WTC11 (cell line): ENCODE results near the gene MTERF4. TPM values are rescaled to one million over a fixed set of nuclear protein-coding genes. Genes with fewer than 3 reads are reported as not detected.

Source experiments
- ATAC-seq: fragments of 200-7000 bp; cut with Tn5 transposase; 2 replicates; pipeline ENCODE4 v1.10.0; 2021; ENCODE audit warnings: mild to moderate bottlenecking, moderate library complexity
- CTCF ChIA-PET: fragments of 300-600 bp; sonication (Branson Sonifier 250); formaldehyde crosslinking; loops from one replicate; lab custom pipeline; 2021; ENCODE audit warnings: antibody characterized with exemption; lab: Charles Lee
- POLR2A ChIA-PET: fragments of 350-600 bp; sonication (Branson Sonifier 250); formaldehyde crosslinking; loops from one replicate; lab custom pipeline; 2021; ENCODE audit warnings: antibody characterized with exemption; lab: Charles Lee
- DNase-seq: peaks from one replicate; pipeline ENCODE4 v3.0.0; 2021; ENCODE audit warnings: low spot score
- H3K27ac Mint-ChIP-seq: 2 replicates; pipeline ENCODE4 v1.8.0; 2021; ENCODE audit warnings: mixed read lengths
- H3K27me3 Mint-ChIP-seq: 2 replicates; pipeline ENCODE4 v1.8.0; 2021; ENCODE audit warnings: low read depth, mild to moderate bottlenecking, moderate library complexity, mixed read lengths
- H3K36me3 Mint-ChIP-seq: 2 replicates; pipeline ENCODE4 v1.8.0; 2021; ENCODE audit warnings: mixed read lengths
- H3K4me1 Mint-ChIP-seq: 2 replicates; pipeline ENCODE4 v1.8.0; 2022; ENCODE audit warnings: mixed read lengths
- H3K4me3 Mint-ChIP-seq: 2 replicates; pipeline ENCODE4 v1.8.0; 2021; ENCODE audit warnings: mild to moderate bottlenecking, moderate library complexity, mixed read lengths
- H3K9me3 Mint-ChIP-seq: 2 replicates; pipeline ENCODE4 v1.8.0; 2021; ENCODE audit warnings: mixed read lengths
- E2F5 ChIP-seq: sonication (generic); formaldehyde crosslinking; IDR thresholded peaks from 2 replicates; pipeline ENCODE4 v1.8.1; 2022; ENCODE audit warnings: mild to moderate bottlenecking, moderate library complexity, missing genetic modification reagents
- EMX1 ChIP-seq: fragments of 250-450 bp; sonication (Bioruptor Pico); IDR thresholded peaks from 2 replicates; pipeline ENCODE4 v1.8.0; 2021; ENCODE audit warnings: mild to moderate bottlenecking
- JUN ChIP-seq: sonication (generic); formaldehyde crosslinking; IDR thresholded peaks from 2 replicates; pipeline ENCODE4 v1.8.0; 2023; ENCODE audit warnings: mild to moderate bottlenecking, missing genetic modification reagents
- OVOL2 ChIP-seq: fragments of 250-450 bp; sonication (Bioruptor Pico); IDR thresholded peaks from 2 replicates; pipeline ENCODE4 v1.9.0; 2021; ENCODE audit warnings: mild to moderate bottlenecking, borderline replicate concordance
- RORB ChIP-seq: fragments of 250-450 bp; sonication (Bioruptor Pico); IDR thresholded peaks from 2 replicates; pipeline ENCODE4 v1.9.0; 2021; ENCODE audit warnings: mild to moderate bottlenecking
- SMAD3 ChIP-seq: sonication (generic); formaldehyde crosslinking; IDR thresholded peaks from 2 replicates; pipeline ENCODE4 v1.8.0; 2022; ENCODE audit warnings: missing genetic modification reagents, mild to moderate bottlenecking, borderline replicate concordance
- SP1 ChIP-seq: sonication (generic); formaldehyde crosslinking; conservative IDR thresholded peaks from 2 replicates; pipeline ENCODE4 v1.8.1; 2022; ENCODE audit warnings: missing genetic modification reagents
- ZBTB21 ChIP-seq: sonication (generic); formaldehyde crosslinking; IDR thresholded peaks from 2 replicates; pipeline ENCODE4 v1.8.1; 2023; ENCODE audit warnings: mild to moderate bottlenecking, missing genetic modification reagents, borderline replicate concordance
- ZSCAN18 ChIP-seq: fragments of 250-450 bp; sonication (Bioruptor Pico); IDR thresholded peaks from 2 replicates; pipeline ENCODE4 v2.1.2; 2022; ENCODE audit warnings: mild to moderate bottlenecking, moderate library complexity
- total RNA-seq: library from RNA; stranded (reverse); gene quantifications from 3 replicates; pipeline ENCODE4 v1.2.3, GENCODE V29; 2021
- TF ChIP-seq, protein P1 (sequence below): sonication (generic); formaldehyde crosslinking; conservative IDR thresholded peaks from 2 replicates; pipeline ENCODE4 v1.8.1; 2023; ENCODE audit warnings: mild to moderate bottlenecking, low read depth, missing genetic modification reagents, moderate library complexity
- TF ChIP-seq, protein P2 (sequence below): sonication (generic); formaldehyde crosslinking; IDR thresholded peaks from 2 replicates; pipeline ENCODE4 v1.8.1; 2022; ENCODE audit warnings: mild to moderate bottlenecking, missing genetic modification reagents, moderate library complexity, borderline replicate concordance
- TF ChIP-seq, protein P3 (sequence below): sonication (generic); formaldehyde crosslinking; IDR thresholded peaks from 2 replicates; pipeline ENCODE4 v1.8.0; 2022; ENCODE audit warnings: mild to moderate bottlenecking, missing genetic modification reagents
- TF ChIP-seq, protein P4 (sequence below): sonication (generic); formaldehyde crosslinking; IDR thresholded peaks from 2 replicates; pipeline ENCODE4 v1.8.0; 2022; ENCODE audit warnings: mild to moderate bottlenecking, missing genetic modification reagents
- TF ChIP-seq, protein P5 (sequence below): fragments of 250-450 bp; sonication (Bioruptor Pico); IDR thresholded peaks from 2 replicates; pipeline ENCODE4 v1.8.0; 2021; ENCODE audit warnings: mild to moderate bottlenecking
- TF ChIP-seq, protein P6 (sequence below): fragments of 250-450 bp; sonication (Bioruptor Pico); IDR thresholded peaks from 2 replicates; pipeline ENCODE4 v1.9.0; 2021; ENCODE audit warnings: mild to moderate bottlenecking

MTERF4 gene
- total RNA-seq, 1 experiment from 2014 or later = 23.3 TPM

DNA sequence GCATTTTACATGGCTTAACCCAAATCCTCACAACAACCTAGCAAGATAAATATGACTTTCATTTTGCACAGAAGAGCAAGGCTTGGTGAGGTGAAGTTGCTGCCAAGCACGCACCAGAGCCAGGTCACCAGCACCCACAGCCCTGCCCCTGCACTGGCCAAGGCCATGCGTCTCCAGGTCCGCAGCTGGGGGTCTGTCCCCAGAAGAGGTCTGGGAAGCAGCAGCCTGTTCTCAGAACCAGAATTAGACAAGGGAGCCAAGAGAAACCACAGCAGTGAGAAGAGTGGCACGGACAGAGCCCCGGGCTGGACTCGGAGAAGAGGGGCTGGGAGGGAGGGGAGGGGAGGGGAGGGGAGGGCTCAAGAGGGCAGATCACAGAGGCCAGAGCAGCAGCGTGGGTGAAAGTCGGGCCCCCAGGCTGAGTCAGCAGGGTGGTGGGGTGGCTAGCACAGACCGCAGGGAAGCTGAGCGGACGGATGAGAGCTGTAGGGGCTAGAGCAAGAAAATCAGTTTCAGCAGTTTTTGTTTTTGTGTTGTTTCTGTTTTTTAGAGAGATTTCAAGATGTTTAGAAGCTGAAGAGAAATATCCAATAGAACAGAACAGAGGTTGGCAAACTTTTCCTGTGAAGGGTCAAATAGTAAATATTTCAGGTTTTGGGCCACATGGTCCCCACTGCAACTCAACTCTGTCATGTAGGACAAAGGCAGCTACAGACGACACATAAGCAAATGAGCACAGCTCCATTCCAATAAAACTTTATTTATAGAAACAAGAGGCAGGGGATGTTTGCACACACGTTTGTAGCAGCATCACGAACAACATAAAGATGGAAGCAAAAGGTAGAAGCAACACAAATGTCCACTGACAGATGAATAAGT, 7.4 kb upstream of the MTERF4 start:
- POLR2A ChIA-PET = no interaction called here
- no peak for TF ChIP-seq RORB (CRISPR knock-in tag)
- no peak for TF ChIP-seq OVOL2 (CRISPR knock-in tag)
- no peak for TF ChIP-seq E2F5 (CRISPR knock-in tag)
- TF ChIP-seq SP1 (CRISPR knock-in tag) = no peak
- TF ChIP-seq, protein P1, sequence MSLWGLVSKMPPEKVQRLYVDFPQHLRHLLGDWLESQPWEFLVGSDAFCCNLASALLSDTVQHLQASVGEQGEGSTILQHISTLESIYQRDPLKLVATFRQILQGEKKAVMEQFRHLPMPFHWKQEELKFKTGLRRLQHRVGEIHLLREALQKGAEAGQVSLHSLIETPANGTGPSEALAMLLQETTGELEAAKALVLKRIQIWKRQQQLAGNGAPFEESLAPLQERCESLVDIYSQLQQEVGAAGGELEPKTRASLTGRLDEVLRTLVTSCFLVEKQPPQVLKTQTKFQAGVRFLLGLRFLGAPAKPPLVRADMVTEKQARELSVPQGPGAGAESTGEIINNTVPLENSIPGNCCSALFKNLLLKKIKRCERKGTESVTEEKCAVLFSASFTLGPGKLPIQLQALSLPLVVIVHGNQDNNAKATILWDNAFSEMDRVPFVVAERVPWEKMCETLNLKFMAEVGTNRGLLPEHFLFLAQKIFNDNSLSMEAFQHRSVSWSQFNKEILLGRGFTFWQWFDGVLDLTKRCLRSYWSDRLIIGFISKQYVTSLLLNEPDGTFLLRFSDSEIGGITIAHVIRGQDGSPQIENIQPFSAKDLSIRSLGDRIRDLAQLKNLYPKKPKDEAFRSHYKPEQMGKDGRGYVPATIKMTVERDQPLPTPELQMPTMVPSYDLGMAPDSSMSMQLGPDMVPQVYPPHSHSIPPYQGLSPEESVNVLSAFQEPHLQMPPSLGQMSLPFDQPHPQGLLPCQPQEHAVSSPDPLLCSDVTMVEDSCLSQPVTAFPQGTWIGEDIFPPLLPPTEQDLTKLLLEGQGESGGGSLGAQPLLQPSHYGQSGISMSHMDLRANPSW (CRISPR knock-in tag) = no peak
- no peak for TF ChIP-seq EMX1
- TF ChIP-seq, protein P2, sequence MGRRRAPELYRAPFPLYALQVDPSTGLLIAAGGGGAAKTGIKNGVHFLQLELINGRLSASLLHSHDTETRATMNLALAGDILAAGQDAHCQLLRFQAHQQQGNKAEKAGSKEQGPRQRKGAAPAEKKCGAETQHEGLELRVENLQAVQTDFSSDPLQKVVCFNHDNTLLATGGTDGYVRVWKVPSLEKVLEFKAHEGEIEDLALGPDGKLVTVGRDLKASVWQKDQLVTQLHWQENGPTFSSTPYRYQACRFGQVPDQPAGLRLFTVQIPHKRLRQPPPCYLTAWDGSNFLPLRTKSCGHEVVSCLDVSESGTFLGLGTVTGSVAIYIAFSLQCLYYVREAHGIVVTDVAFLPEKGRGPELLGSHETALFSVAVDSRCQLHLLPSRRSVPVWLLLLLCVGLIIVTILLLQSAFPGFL (CRISPR knock-in tag) = no peak
- TF ChIP-seq, protein P3, sequence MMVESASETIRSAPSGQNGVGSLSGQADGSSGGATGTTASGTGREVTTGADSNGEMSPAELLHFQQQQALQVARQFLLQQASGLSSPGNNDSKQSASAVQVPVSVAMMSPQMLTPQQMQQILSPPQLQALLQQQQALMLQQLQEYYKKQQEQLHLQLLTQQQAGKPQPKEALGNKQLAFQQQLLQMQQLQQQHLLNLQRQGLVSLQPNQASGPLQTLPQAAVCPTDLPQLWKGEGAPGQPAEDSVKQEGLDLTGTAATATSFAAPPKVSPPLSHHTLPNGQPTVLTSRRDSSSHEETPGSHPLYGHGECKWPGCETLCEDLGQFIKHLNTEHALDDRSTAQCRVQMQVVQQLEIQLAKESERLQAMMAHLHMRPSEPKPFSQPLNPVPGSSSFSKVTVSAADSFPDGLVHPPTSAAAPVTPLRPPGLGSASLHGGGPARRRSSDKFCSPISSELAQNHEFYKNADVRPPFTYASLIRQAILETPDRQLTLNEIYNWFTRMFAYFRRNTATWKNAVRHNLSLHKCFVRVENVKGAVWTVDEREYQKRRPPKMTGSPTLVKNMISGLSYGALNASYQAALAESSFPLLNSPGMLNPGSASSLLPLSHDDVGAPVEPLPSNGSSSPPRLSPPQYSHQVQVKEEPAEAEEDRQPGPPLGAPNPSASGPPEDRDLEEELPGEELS (CRISPR knock-in tag) = no peak
- TF ChIP-seq ZBTB21 = no peak
- no peak for TF ChIP-seq ZSCAN18
- TF ChIP-seq, protein P4, sequence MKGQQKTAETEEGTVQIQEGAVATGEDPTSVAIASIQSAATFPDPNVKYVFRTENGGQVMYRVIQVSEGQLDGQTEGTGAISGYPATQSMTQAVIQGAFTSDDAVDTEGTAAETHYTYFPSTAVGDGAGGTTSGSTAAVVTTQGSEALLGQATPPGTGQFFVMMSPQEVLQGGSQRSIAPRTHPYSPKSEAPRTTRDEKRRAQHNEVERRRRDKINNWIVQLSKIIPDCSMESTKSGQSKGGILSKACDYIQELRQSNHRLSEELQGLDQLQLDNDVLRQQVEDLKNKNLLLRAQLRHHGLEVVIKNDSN (CRISPR knock-in tag) = no peak
- TF ChIP-seq, protein P5, sequence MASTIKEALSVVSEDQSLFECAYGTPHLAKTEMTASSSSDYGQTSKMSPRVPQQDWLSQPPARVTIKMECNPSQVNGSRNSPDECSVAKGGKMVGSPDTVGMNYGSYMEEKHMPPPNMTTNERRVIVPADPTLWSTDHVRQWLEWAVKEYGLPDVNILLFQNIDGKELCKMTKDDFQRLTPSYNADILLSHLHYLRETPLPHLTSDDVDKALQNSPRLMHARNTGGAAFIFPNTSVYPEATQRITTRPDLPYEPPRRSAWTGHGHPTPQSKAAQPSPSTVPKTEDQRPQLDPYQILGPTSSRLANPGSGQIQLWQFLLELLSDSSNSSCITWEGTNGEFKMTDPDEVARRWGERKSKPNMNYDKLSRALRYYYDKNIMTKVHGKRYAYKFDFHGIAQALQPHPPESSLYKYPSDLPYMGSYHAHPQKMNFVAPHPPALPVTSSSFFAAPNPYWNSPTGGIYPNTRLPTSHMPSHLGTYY (CRISPR knock-in tag) = no peak
- TF ChIP-seq SMAD3 (CRISPR knock-in tag) = no peak
- TF ChIP-seq JUN (CRISPR knock-in tag) = no peak
- TF ChIP-seq, protein P6, sequence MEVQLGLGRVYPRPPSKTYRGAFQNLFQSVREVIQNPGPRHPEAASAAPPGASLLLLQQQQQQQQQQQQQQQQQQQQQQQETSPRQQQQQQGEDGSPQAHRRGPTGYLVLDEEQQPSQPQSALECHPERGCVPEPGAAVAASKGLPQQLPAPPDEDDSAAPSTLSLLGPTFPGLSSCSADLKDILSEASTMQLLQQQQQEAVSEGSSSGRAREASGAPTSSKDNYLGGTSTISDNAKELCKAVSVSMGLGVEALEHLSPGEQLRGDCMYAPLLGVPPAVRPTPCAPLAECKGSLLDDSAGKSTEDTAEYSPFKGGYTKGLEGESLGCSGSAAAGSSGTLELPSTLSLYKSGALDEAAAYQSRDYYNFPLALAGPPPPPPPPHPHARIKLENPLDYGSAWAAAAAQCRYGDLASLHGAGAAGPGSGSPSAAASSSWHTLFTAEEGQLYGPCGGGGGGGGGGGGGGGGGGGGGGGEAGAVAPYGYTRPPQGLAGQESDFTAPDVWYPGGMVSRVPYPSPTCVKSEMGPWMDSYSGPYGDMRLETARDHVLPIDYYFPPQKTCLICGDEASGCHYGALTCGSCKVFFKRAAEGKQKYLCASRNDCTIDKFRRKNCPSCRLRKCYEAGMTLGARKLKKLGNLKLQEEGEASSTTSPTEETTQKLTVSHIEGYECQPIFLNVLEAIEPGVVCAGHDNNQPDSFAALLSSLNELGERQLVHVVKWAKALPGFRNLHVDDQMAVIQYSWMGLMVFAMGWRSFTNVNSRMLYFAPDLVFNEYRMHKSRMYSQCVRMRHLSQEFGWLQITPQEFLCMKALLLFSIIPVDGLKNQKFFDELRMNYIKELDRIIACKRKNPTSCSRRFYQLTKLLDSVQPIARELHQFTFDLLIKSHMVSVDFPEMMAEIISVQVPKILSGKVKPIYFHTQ (CRISPR knock-in tag) = no peak
- Mint-ChIP-seq H3K4me3 (no peak overlapping the region), H3K36me3 (peaks cover 10% of the 10 kb centered on the region; the same call in 1 of the 2 replicates), H3K4me1 (no peaks in the 10 kb centered on the region), H3K27ac (no peak overlapping the region), H3K9me3 (no peaks in the 10 kb centered on the region), H3K27me3 (no peaks in the 10 kb centered on the region)
- no peak for ATAC-seq
- DNase-seq = no peak
- CTCF ChIA-PET = no interaction called here
